ENCODE results near the gene HLF. TPM values are rescaled to one million over a fixed set of nuclear protein-coding genes. Genes with fewer than 3 reads are reported as not detected.

Gene HLF
- total and polyA plus RNA-seq, 9 donors, result 28.0 to 106 (median 40.8) TPM

DNA sequence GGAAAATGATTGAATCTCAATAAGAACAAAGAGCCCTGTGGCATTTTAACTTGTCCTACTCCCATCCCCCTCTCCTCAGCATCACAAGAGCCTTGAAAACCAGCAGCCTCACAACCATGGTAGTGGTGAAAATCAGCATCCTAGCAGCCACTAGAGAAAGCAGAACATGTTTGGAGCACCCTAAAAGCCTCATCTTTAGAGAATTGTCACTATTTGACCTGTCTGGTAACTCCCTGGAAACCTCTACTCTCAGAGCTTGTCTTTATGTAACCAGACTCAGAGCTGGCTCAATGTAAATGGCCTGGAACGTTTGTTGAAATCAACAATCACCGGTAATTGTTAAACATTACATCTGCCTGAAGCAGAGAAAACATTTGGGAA lies 86.1 kb downstream of the HLF start:
- Histone ChIP-seq H3K36me3 (no peaks in the 10 kb centered on the region), H3K4me1 (ENCODE audit: insufficient read depth) (no peaks in the 10 kb centered on the region), H3K9me3 (no peaks in the 10 kb centered on the region), H3K27ac (no peak overlapping the region), H3K27me3 (no peaks in the 10 kb centered on the region), H3K4me3 (no peak overlapping the region)
- TF ChIP-seq EP300 (IDR thresholded peaks at IDR 0.05) (no peak), POLR2A (IDR thresholded peaks at IDR 0.05) (no peak)
- TF ChIP-seq, protein P1, sequence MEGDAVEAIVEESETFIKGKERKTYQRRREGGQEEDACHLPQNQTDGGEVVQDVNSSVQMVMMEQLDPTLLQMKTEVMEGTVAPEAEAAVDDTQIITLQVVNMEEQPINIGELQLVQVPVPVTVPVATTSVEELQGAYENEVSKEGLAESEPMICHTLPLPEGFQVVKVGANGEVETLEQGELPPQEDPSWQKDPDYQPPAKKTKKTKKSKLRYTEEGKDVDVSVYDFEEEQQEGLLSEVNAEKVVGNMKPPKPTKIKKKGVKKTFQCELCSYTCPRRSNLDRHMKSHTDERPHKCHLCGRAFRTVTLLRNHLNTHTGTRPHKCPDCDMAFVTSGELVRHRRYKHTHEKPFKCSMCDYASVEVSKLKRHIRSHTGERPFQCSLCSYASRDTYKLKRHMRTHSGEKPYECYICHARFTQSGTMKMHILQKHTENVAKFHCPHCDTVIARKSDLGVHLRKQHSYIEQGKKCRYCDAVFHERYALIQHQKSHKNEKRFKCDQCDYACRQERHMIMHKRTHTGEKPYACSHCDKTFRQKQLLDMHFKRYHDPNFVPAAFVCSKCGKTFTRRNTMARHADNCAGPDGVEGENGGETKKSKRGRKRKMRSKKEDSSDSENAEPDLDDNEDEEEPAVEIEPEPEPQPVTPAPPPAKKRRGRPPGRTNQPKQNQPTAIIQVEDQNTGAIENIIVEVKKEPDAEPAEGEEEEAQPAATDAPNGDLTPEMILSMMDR (IDR thresholded peaks at IDR 0.05), result no peak
- WGBS, 3 donors, result 12 to 21% (median 15%) methylated on average over 2 of the region's 2 CpGs
- no peak for DNase-seq
- intact Hi-C loops (cut with DNase I), result loop anchor here in 1 of 4 donors (10.0 kb wide), 1 partner anchor 356 kb away; no protein-coding TSS in a partner anchor

- Histone ChIP-seq H3K4me3 (no peak overlapping the region), H3K9me3 (no peaks in the 10 kb centered on the region), H3K36me3 (no peaks in the 10 kb centered on the region), H3K27ac (no peak overlapping the region), H3K27me3 (no peaks in the 10 kb centered on the region), H3K4me1 (ENCODE audit: insufficient read depth) (no peaks in the 10 kb centered on the region)
- no peak for DNase-seq
- TF ChIP-seq POLR2A (IDR thresholded peaks at IDR 0.05), result no peak
- TF ChIP-seq EP300 (IDR thresholded peaks at IDR 0.05), result no peak
- TF ChIP-seq, protein P1 (IDR thresholded peaks at IDR 0.05), result no peak
- intact Hi-C loops (cut with DNase I), result loop anchor here in 1 of 4 donors (10.0 kb wide), 1 partner anchor 356 kb away; no protein-coding TSS in a partner anchor
- WGBS, 3 donors, result 88 to 89% (median 88%) methylated on average over 1 of the region's 1 CpG
Measured at GRCh38 chr17:55351226-55351625, 86.5 kb downstream of the HLF start.

DNA sequence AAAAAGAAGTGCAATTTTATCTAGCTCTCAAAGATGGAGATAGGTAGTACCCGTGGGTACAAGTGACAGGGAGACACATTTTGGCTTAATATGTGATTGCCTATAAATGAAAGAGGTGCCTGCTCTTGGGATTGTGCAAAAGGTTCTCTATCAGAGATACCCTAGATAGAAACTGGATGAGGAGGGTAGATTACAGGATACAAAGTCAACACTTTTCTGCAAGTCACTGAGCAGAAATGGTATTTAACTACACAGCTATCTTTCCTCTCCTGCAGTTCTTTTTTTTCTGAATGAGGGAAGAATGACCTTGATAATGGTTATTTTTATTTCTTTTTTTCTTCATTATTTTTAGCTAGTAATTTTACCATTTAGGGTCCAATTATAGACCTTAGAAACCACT lies 89.2 kb downstream of the HLF start:
- H3K4me3 ChIP-seq, result no peak overlapping the region
- no peaks in the 10 kb centered on the region for H3K27me3 ChIP-seq
- 56 to 63% (median 61%) methylated on average over 1 of the region's 1 CpG for WGBS, 3 donors
- H3K27ac ChIP-seq, result no peak overlapping the region
- no peak for DNase-seq
- intact Hi-C loops (cut with DNase I), result loop anchor here in 1 of 4 donors (10.0 kb wide), 1 partner anchor 359 kb away; no protein-coding TSS in a partner anchor
- H3K9me3 ChIP-seq, result no peaks in the 10 kb centered on the region
- TF ChIP-seq POLR2A (IDR thresholded peaks at IDR 0.05), result no peak
- TF ChIP-seq, protein P1 (IDR thresholded peaks at IDR 0.05), result no peak
- no peak for TF ChIP-seq EP300 (IDR thresholded peaks at IDR 0.05)
- H3K36me3 ChIP-seq, result no peaks in the 10 kb centered on the region
- H3K4me1 ChIP-seq (ENCODE audit: insufficient read depth), result no peaks in the 10 kb centered on the region

GRCh38 chr17:55354941-55355340 lies 90.2 kb downstream of the HLF start:
- DNase-seq, result no peak
- Histone ChIP-seq H3K9me3 (no peaks in the 10 kb centered on the region), H3K4me3 (no peak overlapping the region), H3K36me3 (no peaks in the 10 kb centered on the region), H3K4me1 (ENCODE audit: insufficient read depth) (no peaks in the 10 kb centered on the region), H3K27me3 (no peaks in the 10 kb centered on the region), H3K27ac (no peak overlapping the region)
- intact Hi-C loops (cut with DNase I), result loop anchor here in 2 of 4 donors (5.0 to 10.0 kb wide), 2 partner anchors 360 to 363 kb away; no protein-coding TSS in a partner anchor
- 95 to 96% (median 95%) methylated on average over 2 of the region's 2 CpGs for WGBS, 3 donors
- TF ChIP-seq EP300 (IDR thresholded peaks at IDR 0.05) (no peak), POLR2A (IDR thresholded peaks at IDR 0.05) (no peak)
- TF ChIP-seq, protein P1 (IDR thresholded peaks at IDR 0.05), result no peak

Data from ovary (tissue), 9 donors.